Measurements from ENCODE around the gene DPY19L1.
A peak's percentile ranks its signal among the peaks of the same experiment; 100 is the strongest.
"Not testable (repeated sequence)": the region's sequence is repeated elsewhere in the genome, so short reads cannot be mapped to it uniquely, and the experiment has no call there.

Gene DPY19L1

DNA sequence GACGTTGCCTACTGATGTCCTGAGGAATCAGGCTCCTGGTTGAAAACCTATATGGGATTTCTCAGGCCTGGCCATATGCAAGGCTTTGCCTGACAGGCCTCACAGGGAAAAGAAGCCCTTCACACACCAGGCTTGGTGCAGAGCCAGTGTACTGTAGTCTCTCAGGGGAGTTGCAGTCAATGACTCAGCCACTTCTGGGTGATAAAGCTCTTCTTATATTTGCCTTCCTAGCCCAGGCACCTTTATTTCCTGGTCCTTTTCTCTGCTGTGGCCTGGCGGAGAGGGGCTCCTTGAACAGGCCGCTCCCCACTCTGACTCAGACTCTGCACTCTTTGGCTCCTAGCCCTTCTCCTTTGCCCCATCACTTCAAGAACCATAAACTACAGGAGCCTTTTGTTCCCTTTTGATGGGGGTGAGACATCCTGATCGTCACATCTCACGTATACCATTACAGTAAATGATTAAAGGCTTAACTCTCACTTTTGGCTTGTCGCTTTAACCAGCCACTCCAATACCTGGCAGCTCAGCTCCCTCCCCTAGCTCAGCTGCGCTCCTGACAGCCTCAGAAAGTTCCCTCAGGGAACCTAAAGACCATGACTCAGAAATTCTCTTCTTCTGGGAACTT is 33.5 kb downstream of the DPY19L1 start:
- CTCF ChIA-PET = no interaction called here
- H3K9me3 ChIP-seq (ENCODE audit: control extremely low read depth in 1 of 5, control insufficient read depth in 4 of 5, insufficient read depth in 2 of 5, low read depth in 1 of 5, low read length in 4 of 5) = no peaks in the 10 kb centered on the region
- H3K27ac ChIP-seq (ENCODE audit: insufficient read depth in 1 of 2, low read depth in 1 of 2, low read length in 2 of 2, poor library complexity in 1 of 2, severe bottlenecking in 2 of 2) = peak overlapping the region in 1 of 2 experiments; percentile 43
- no peaks in the 10 kb centered on the region for H3K27me3 ChIP-seq (replicated peaks in 2 of 5; ENCODE audit: control insufficient read depth in 4 of 5, insufficient read depth in 5 of 5, low read length in 4 of 5)
- no peak overlapping the region for H3K4me3 ChIP-seq (ENCODE audit: control insufficient read depth in 1 of 7, extremely low read depth in 1 of 7, insufficient read depth in 4 of 7, low read depth in 2 of 7, low read length in 6 of 7)
- POLR2A ChIA-PET = no interaction called here
- H3K4me1 ChIP-seq (ENCODE audit: control extremely low read depth in 1 of 4, control insufficient read depth in 4 of 4, insufficient read depth in 4 of 4, low read length in 3 of 4) = peaks cover 0 to 3% (median 0%) of the 10 kb centered on the region in 4 experiments
- DNase-seq = no peak
- 100% methylated on average over 5 of the region's 7 CpGs for WGBS (ENCODE audit: insufficient coverage)
- no peaks in the 10 kb centered on the region for H3K36me3 ChIP-seq (ENCODE audit: control insufficient read depth in 4 of 4, insufficient read depth in 4 of 4, low read length in 3 of 4)

DNA sequence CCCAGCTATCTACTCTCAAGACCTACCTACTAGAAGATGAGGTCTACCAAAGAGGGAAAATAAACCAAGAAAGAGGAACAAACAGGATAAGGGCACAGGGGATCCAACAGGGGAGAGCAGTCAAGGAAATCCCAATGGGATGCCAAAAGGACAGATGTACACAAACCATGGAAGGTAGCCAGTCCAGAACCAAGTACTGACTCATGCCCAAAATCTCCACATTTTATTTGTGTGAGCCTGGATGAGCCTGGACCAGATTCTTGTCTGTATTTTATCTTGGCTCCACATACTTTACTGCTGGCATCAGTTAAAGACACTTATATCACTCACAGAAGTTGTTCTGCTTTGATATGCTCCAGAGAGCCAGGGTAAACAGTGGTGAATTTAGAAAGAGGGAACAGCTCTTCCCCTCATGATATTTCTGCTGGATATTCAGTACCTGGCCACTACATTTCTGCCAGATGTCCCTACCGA is 34.1 kb downstream of the DPY19L1 start:
- WGBS (ENCODE audit: insufficient coverage) = 100% methylated on average over 1 of the region's 1 CpG
- H3K9me3 ChIP-seq (ENCODE audit: control extremely low read depth in 1 of 5, control insufficient read depth in 4 of 5, insufficient read depth in 2 of 5, low read depth in 1 of 5, low read length in 4 of 5); H3K27me3 ChIP-seq (replicated peaks in 2 of 5; ENCODE audit: control insufficient read depth in 4 of 5, insufficient read depth in 5 of 5, low read length in 4 of 5); H3K27ac ChIP-seq (ENCODE audit: insufficient read depth in 1 of 2, low read depth in 1 of 2, low read length in 2 of 2, poor library complexity in 1 of 2, severe bottlenecking in 2 of 2); DNase-seq; POLR2A ChIA-PET; H3K36me3 ChIP-seq (ENCODE audit: control insufficient read depth in 4 of 4, insufficient read depth in 4 of 4, low read length in 3 of 4); H3K4me1 ChIP-seq (ENCODE audit: control extremely low read depth in 1 of 4, control insufficient read depth in 4 of 4, insufficient read depth in 4 of 4, low read length in 3 of 4); H3K4me3 ChIP-seq (ENCODE audit: control insufficient read depth in 1 of 7, extremely low read depth in 1 of 7, insufficient read depth in 4 of 7, low read depth in 2 of 7, low read length in 6 of 7); CTCF ChIA-PET: not testable (repeated sequence)

DNA sequence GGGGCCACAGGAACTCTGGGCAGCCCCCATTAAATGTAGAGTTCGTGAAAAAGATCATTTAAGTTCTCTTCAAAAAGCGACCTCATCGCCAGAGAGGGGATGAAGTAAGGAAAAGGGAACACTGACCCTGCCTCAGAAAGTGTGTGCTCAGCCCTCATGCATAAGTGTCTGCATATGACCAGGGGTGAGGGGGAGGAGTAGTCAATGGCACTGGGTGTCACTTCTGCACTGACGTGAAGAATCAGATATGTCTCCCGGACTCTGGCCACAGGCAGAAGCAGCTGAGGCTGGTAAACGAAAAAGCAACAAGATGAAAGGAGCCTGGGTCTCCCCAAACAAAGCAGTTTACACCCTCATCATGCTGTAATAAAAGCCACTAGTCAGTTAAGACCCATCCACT is 39.0 kb downstream of the DPY19L1 start:
- 100% methylated on average over 2 of the region's 6 CpGs for WGBS (ENCODE audit: insufficient coverage)
- POLR2A ChIA-PET; CTCF ChIA-PET; DNase-seq; H3K4me1 ChIP-seq (ENCODE audit: control extremely low read depth in 1 of 4, control insufficient read depth in 4 of 4, insufficient read depth in 4 of 4, low read length in 3 of 4); H3K27ac ChIP-seq (ENCODE audit: insufficient read depth in 1 of 2, low read depth in 1 of 2, low read length in 2 of 2, poor library complexity in 1 of 2, severe bottlenecking in 2 of 2); H3K9me3 ChIP-seq (ENCODE audit: control extremely low read depth in 1 of 5, control insufficient read depth in 4 of 5, insufficient read depth in 2 of 5, low read depth in 1 of 5, low read length in 4 of 5); H3K27me3 ChIP-seq (replicated peaks in 2 of 5; ENCODE audit: control insufficient read depth in 4 of 5, insufficient read depth in 5 of 5, low read length in 4 of 5); H3K36me3 ChIP-seq (ENCODE audit: control insufficient read depth in 4 of 4, insufficient read depth in 4 of 4, low read length in 3 of 4); H3K4me3 ChIP-seq (ENCODE audit: control insufficient read depth in 1 of 7, extremely low read depth in 1 of 7, insufficient read depth in 4 of 7, low read depth in 2 of 7, low read length in 6 of 7): not testable (repeated sequence)

GRCh38 chr7:34996423-34997090 is 40.7 kb downstream of the DPY19L1 start:
- H3K36me3 ChIP-seq (ENCODE audit: control insufficient read depth in 4 of 4, insufficient read depth in 4 of 4, low read length in 3 of 4); H3K4me3 ChIP-seq (ENCODE audit: control insufficient read depth in 1 of 7, extremely low read depth in 1 of 7, insufficient read depth in 4 of 7, low read depth in 2 of 7, low read length in 6 of 7); H3K9me3 ChIP-seq (ENCODE audit: control extremely low read depth in 1 of 5, control insufficient read depth in 4 of 5, insufficient read depth in 2 of 5, low read depth in 1 of 5, low read length in 4 of 5); H3K4me1 ChIP-seq (ENCODE audit: control extremely low read depth in 1 of 4, control insufficient read depth in 4 of 4, insufficient read depth in 4 of 4, low read length in 3 of 4); POLR2A ChIA-PET; H3K27me3 ChIP-seq (replicated peaks in 2 of 5; ENCODE audit: control insufficient read depth in 4 of 5, insufficient read depth in 5 of 5, low read length in 4 of 5); H3K27ac ChIP-seq (ENCODE audit: insufficient read depth in 1 of 2, low read depth in 1 of 2, low read length in 2 of 2, poor library complexity in 1 of 2, severe bottlenecking in 2 of 2); CTCF ChIA-PET: not testable (repeated sequence)
- 100% methylated on average over 1 of the region's 5 CpGs for WGBS (ENCODE audit: insufficient coverage)
- DNase-seq = peak in 2 of 3 donors; percentile 34 to 37

GRCh38 chr7:34995757-34996156 is 41.5 kb downstream of the DPY19L1 start:
- no peak for DNase-seq
- H3K9me3 ChIP-seq (ENCODE audit: control extremely low read depth in 1 of 5, control insufficient read depth in 4 of 5, insufficient read depth in 2 of 5, low read depth in 1 of 5, low read length in 4 of 5) = no peaks in the 10 kb centered on the region
- WGBS (ENCODE audit: insufficient coverage) = no CpG with 5 or more reads among the region's 7 CpGs
- H3K27ac ChIP-seq (ENCODE audit: insufficient read depth in 1 of 2, low read depth in 1 of 2, low read length in 2 of 2, poor library complexity in 1 of 2, severe bottlenecking in 2 of 2) = no peak overlapping the region
- no peaks in the 10 kb centered on the region for H3K36me3 ChIP-seq (ENCODE audit: control insufficient read depth in 4 of 4, insufficient read depth in 4 of 4, low read length in 3 of 4)
- ChIA-PET CTCF (no interaction called here), POLR2A (no interaction called here)
- no peak overlapping the region for H3K4me3 ChIP-seq (ENCODE audit: control insufficient read depth in 1 of 7, extremely low read depth in 1 of 7, insufficient read depth in 4 of 7, low read depth in 2 of 7, low read length in 6 of 7)
- H3K27me3 ChIP-seq (replicated peaks in 2 of 5; ENCODE audit: control insufficient read depth in 4 of 5, insufficient read depth in 5 of 5, low read length in 4 of 5) = no peaks in the 10 kb centered on the region
- H3K4me1 ChIP-seq (ENCODE audit: control extremely low read depth in 1 of 4, control insufficient read depth in 4 of 4, insufficient read depth in 4 of 4, low read length in 3 of 4) = no peaks in the 10 kb centered on the region

- ChIA-PET POLR2A (no interaction called here), CTCF (no interaction called here)
- WGBS (ENCODE audit: insufficient coverage) = 85% methylated on average over 8 of the region's 12 CpGs
- no peaks in the 10 kb centered on the region for H3K27me3 ChIP-seq (replicated peaks in 2 of 5; ENCODE audit: control insufficient read depth in 4 of 5, insufficient read depth in 5 of 5, low read length in 4 of 5)
- DNase-seq = peak in 1 of 3 donors; percentile 15
- H3K4me1 ChIP-seq (ENCODE audit: control extremely low read depth in 1 of 4, control insufficient read depth in 4 of 4, insufficient read depth in 4 of 4, low read length in 3 of 4) = no peaks in the 10 kb centered on the region
- H3K27ac ChIP-seq (ENCODE audit: insufficient read depth in 1 of 2, low read depth in 1 of 2, low read length in 2 of 2, poor library complexity in 1 of 2, severe bottlenecking in 2 of 2) = peak overlapping the region in 1 of 2 experiments; percentile 5
- no peaks in the 10 kb centered on the region for H3K36me3 ChIP-seq (ENCODE audit: control insufficient read depth in 4 of 4, insufficient read depth in 4 of 4, low read length in 3 of 4)
- no peak overlapping the region for H3K4me3 ChIP-seq (ENCODE audit: control insufficient read depth in 1 of 7, extremely low read depth in 1 of 7, insufficient read depth in 4 of 7, low read depth in 2 of 7, low read length in 6 of 7)
- H3K9me3 ChIP-seq (ENCODE audit: control extremely low read depth in 1 of 5, control insufficient read depth in 4 of 5, insufficient read depth in 2 of 5, low read depth in 1 of 5, low read length in 4 of 5) = no peaks in the 10 kb centered on the region
These were observed 45.1 kb downstream of the DPY19L1 start for GRCh38 chr7:34991938-34992840.

Data from common myeloid progenitor, CD34-positive (primary cell).